Skin of body (tissue), 2 donors: Measurements from ENCODE around the gene NAPB. TPM values are rescaled to one million over a fixed set of nuclear protein-coding genes. Genes with fewer than 3 reads are reported as not detected.
A peak's percentile ranks its signal among the peaks of the same experiment; 100 is the strongest.

Source experiments
- DNase-seq: peaks from one replicate; lab custom pipeline; 2025; lab: John Stamatoyannopoulos, UW
- total RNA-seq: library from RNA; depleted of rRNA; stranded (reverse); fragments of >200 nt; gene quantifications from one replicate; pipeline ENCODE4 v1.2.3, GENCODE V29; 2014

NAPB gene
- total RNA-seq, 1 donor from 2014 or later: 18.9 TPM

GRCh38 chr20:23369072-23369823 is 52.0 kb downstream of the NAPB start:
- DNase-seq: no peak

- DNase-seq: no peak
Measured at GRCh38 chr20:23368316-23369071, 52.8 kb downstream of the NAPB start.

GRCh38 chr20:23367770-23368169 is 53.5 kb downstream of the NAPB start:
- DNase-seq: no peak

GRCh38 chr20:23366384-23366783 is 54.9 kb downstream of the NAPB start:
- DNase-seq: no peak

- DNase-seq: no peak
Measured at GRCh38 chr20:23365390-23366165, 55.7 kb downstream of the NAPB start.

GRCh38 chr20:23363257-23363649 is 58.0 kb downstream of the NAPB start:
- DNase-seq: no peak

- DNase-seq: peak; percentile 17
Measured at GRCh38 chr20:23362392-23363256, 58.7 kb downstream of the NAPB start.

GRCh38 chr20:23361476-23362391 is 59.6 kb downstream of the NAPB start, which contains the start of gene GZF1:
Gene GZF1 (plus strand): TSS chr20:23362182. CDS start chr20:23364384, 2,202 bp downstream.
- peak; percentile 98 for DNase-seq

GRCh38 chr20:23361119-23361475 is 60.2 kb downstream of the NAPB start:
- DNase-seq: no peak

- no peak for DNase-seq
Measured at GRCh38 chr20:23360531-23360930, 60.8 kb downstream of the NAPB start.

GRCh38 chr20:23358923-23359593 is 62.2 kb downstream of the NAPB start:
- no peak for DNase-seq

- no peak for DNase-seq
Measured at GRCh38 chr20:23358563-23358906, 62.8 kb downstream of the NAPB start.

GRCh38 chr20:23357767-23358562 is 63.3 kb downstream of the NAPB start:
- DNase-seq: peak; percentile 97

GRCh38 chr20:23356203-23356602 is 65.1 kb downstream of the NAPB start:
- no peak for DNase-seq

GRCh38 chr20:23350904-23351838 is 70.1 kb downstream of the NAPB start:
- DNase-seq: peak; percentile 25

GRCh38 chr20:23350196-23350903 is 70.9 kb downstream of the NAPB start, which contains the start of gene NXT1:
Gene NXT1 (plus strand): TSS chr20:23350791. CDS start chr20:23354042, 3,251 bp downstream.
- peak; percentile 97 for DNase-seq
